Right lobe of liver (tissue), 6 donors: Measurements from ENCODE around the gene LIPJ. TPM values are rescaled to one million over a fixed set of nuclear protein-coding genes. Genes with fewer than 3 reads are reported as not detected.

Experiments used
- ATAC-seq, 4 donors: fragments of 200-7000 bp; cut with Tn5 transposase; one replicate each; pipeline ENCODE4 v1.9.1; 2020; ENCODE audit warnings: mild to moderate bottlenecking in 4 of 4, moderate library complexity in 4 of 4
- DNase-seq, 3 donors: peaks; one replicate each; pipeline ENCODE4 v3.0.0-alpha.2; 2020
- H3K27ac ChIP-seq, 3 donors: fragments of 200-600 bp; one replicate each; pipeline ENCODE4 v1.8.0; 2022
- H3K27me3 ChIP-seq, 2 donors: fragments of 200-600 bp; one replicate each; pipeline ENCODE4 v1.8.0; 2022
- H3K36me3 ChIP-seq, 4 donors: fragments of 200-600 bp; sonication (generic) in 1 of 4; one replicate each; pipeline versions ENCODE4 v1.5.1 to v1.8.0; 2017 to 2022; ENCODE audit warnings: control low read depth in 1 of 4
- H3K4me1 ChIP-seq, 4 donors: fragments of 200-600 bp; sonication (generic) in 1 of 4; one replicate each; pipeline versions ENCODE4 v1.5.1 to v1.8.0; 2017 to 2022; ENCODE audit warnings: control low read depth in 1 of 4
- H3K4me3 ChIP-seq, 3 donors: fragments of 200-600 bp; one replicate each; pipeline ENCODE4 v1.8.0; 2022
- H3K9me3 ChIP-seq, 4 donors: fragments of 200-600 bp; sonication (generic) in 1 of 4; one replicate each; pipeline versions ENCODE4 v1.5.1 to v1.8.0; 2017 to 2022; ENCODE audit warnings: control low read depth in 1 of 4
- CTCF ChIP-seq, 4 donors: fragments of 200-600 bp in 3 of 4; fragments of 450-650 bp in 1 of 4; IDR thresholded peaks; one replicate each; pipeline versions ENCODE4 v1.5.1 to v1.8.0; 2016 to 2022; ENCODE audit warnings: antibody characterized with exemption in 4 of 4, mild to moderate bottlenecking in 2 of 4
- POLR2A ChIP-seq: fragments of 450-650 bp; IDR thresholded peaks from one replicate; pipeline ENCODE4 v1.6.1; 2017; ENCODE audit warnings: antibody characterized with exemption, mild to moderate bottlenecking
- WGBS: methylation state at CpG from one replicate; pipeline ENCODE4 v1.1.6; 2018; ENCODE audit warnings: low coverage, low lambda C conversion rate; ENCODE audit not compliant: insufficient coverage; ENCODE audit errors: missing lambda C conversion rate; 5-methylcytosine and 5-hydroxymethylcytosine counted together
- intact Hi-C, 2 donors: fragments of 100-400 bp; cut with DNase I; formaldehyde crosslinking; loops; one replicate each; pipeline versions ENCODE4 v1.11.2 to v1.14.1; 2022
- total RNA-seq, 6 experiments: library from RNA; depleted of rRNA in 2 of 6; stranded (reverse); fragments of >200 nt in 2 of 6; fragmentation: NEBNext Ultra II Directional in 3 of 6; extraction: Animal tissue kit (Norgen Biotek cat#: 25700) in 3 of 6; gene quantifications; one replicate each; pipeline versions ENCODE4 v1.1.0 to v1.2.4, GENCODE V29; 2016 to 2023
- donor health status: DM: no; HTN: yes; CAD: no.
- donor health status: DM: no; HTN: no; CAD: no.
- donor health status: DM: no; HTN: no; CAD: no.
- donor health status: DM: no; HTN: yes; CAD: no.
- donor health status: DM: no; HTN: yes; CAD: no.

The LIPJ gene
- total RNA-seq, 6 experiments from 2014 or later: 0.06 to 0.42 (median 0.21) TPM

- Histone ChIP-seq H3K36me3 (no peaks in the 10 kb centered on the region), H3K27me3 (no peaks in the 10 kb centered on the region), H3K27ac (no peak overlapping the region), H3K4me3 (no peak overlapping the region), H3K9me3 (no peaks in the 10 kb centered on the region), H3K4me1 (no peaks in the 10 kb centered on the region)
- 95% methylated on average over 1 of the region's 1 CpG for WGBS
- intact Hi-C loops: no loop called here
- no peak for DNase-seq
- ATAC-seq: no peak
- TF ChIP-seq POLR2A: no peak
These were observed 7.9 kb downstream of the LIPJ start for GRCh38 chr10:88594482-88594881.

GRCh38 chr10:88598055-88598454, 11.5 kb downstream of the LIPJ start:
- ATAC-seq: peak in 3 of 4 donors; percentile 22 to 35 (median 23)

GRCh38 chr10:88608052-88608732, 21.6 kb downstream of the LIPJ start:
- Histone ChIP-seq H3K4me3 (no peak overlapping the region), H3K27me3 (no peaks in the 10 kb centered on the region), H3K36me3 (no peaks in the 10 kb centered on the region), H3K4me1 (no peaks in the 10 kb centered on the region), H3K27ac (no peak overlapping the region), H3K9me3 (no peaks in the 10 kb centered on the region)
- no peak for ATAC-seq
- no peak for TF ChIP-seq POLR2A
- TF ChIP-seq CTCF (IDR thresholded peaks at IDR 0.05): no peak
- no peak for DNase-seq
- intact Hi-C loops: no loop called here
- WGBS: 75% methylated on average over 6 of the region's 6 CpGs

More at GRCh38 chr10:88598055-88598454, 11.5 kb downstream of the LIPJ start:
- Histone ChIP-seq H3K9me3 (no peaks in the 10 kb centered on the region), H3K27ac (no peak overlapping the region), H3K4me3 (no peak overlapping the region), H3K27me3 (no peaks in the 10 kb centered on the region), H3K4me1 (no peaks in the 10 kb centered on the region), H3K36me3 (no peaks in the 10 kb centered on the region)
- TF ChIP-seq CTCF (IDR thresholded peaks at IDR 0.05) (no peak), POLR2A (no peak)
- DNase-seq: no peak
- 58% methylated on average over 1 of the region's 1 CpG for WGBS
- intact Hi-C loops: no loop called here

- H3K4me1 ChIP-seq: no peaks in the 10 kb centered on the region
- no peaks in the 10 kb centered on the region for H3K27me3 ChIP-seq
- no peak overlapping the region for H3K4me3 ChIP-seq
- 72% methylated on average over 2 of the region's 2 CpGs for WGBS
- H3K27ac ChIP-seq: no peak overlapping the region
- TF ChIP-seq POLR2A (no peak), CTCF (IDR thresholded peaks at IDR 0.05) (no peak)
- ATAC-seq (no peak), DNase-seq (no peak)
- intact Hi-C loops: no loop called here
- no peaks in the 10 kb centered on the region for H3K9me3 ChIP-seq
- H3K36me3 ChIP-seq: no peaks in the 10 kb centered on the region
These were observed 22.2 kb downstream of the LIPJ start for GRCh38 chr10:88608780-88609179.

GRCh38 chr10:88616250-88616977, 29.9 kb downstream of the LIPJ start:
- DNase-seq (peak in 1 of 3 donors; percentile 42), ATAC-seq (no peak)
- TF ChIP-seq CTCF (IDR thresholded peaks at IDR 0.05) (no peak), POLR2A (no peak)
- H3K4me1 ChIP-seq: peaks cover 0 to 10% (median 3%) of the 10 kb centered on the region in 4 donors
- H3K4me3 ChIP-seq: no peak overlapping the region
- WGBS: 94% methylated on average over 2 of the region's 18 CpGs
- H3K27ac ChIP-seq: no peak overlapping the region
- H3K27me3 ChIP-seq: no peaks in the 10 kb centered on the region
- intact Hi-C loops: no loop called here
- no peaks in the 10 kb centered on the region for H3K36me3 ChIP-seq
- no peaks in the 10 kb centered on the region for H3K9me3 ChIP-seq
